Heart left ventricle (tissue), 16 donors: Measurements from ENCODE around the gene NPTX1. TPM values are rescaled to one million over a fixed set of nuclear protein-coding genes. Genes with fewer than 3 reads are reported as not detected.
A peak's percentile ranks its signal among the peaks of the same experiment; 100 is the strongest.

Experiments
- ATAC-seq, 4 donors: fragments of 200-7000 bp; cut with Tn5 transposase; one replicate each; pipeline ENCODE4 v1.9.1; 2020 to 2022; ENCODE audit warnings: moderate library complexity in 4 of 4, mild to moderate bottlenecking in 3 of 4, moderate number of reproducible peaks in 1 of 4
- DNase-seq, 5 donors: peaks; one replicate each; pipeline ENCODE4 v3.0.0-alpha.2; 2020
- H3K27ac ChIP-seq, 12 donors: fragments of 200-600 bp; sonication (generic) in 4 of 12; one replicate each; pipeline versions ENCODE4 v1.5.0 to v1.8.0; 2016 to 2022; ENCODE audit warnings: mild to moderate bottlenecking in 2 of 12
- H3K27me3 ChIP-seq, 9 donors: fragments of 200-600 bp; sonication (generic) in 2 of 9; one replicate each; pipeline versions ENCODE4 v1.5.1 to v1.8.0; 2016 to 2022; ENCODE audit warnings: mild to moderate bottlenecking in 3 of 9
- H3K36me3 ChIP-seq, 9 donors: fragments of 200-600 bp; sonication (generic) in 2 of 9; one replicate each; pipeline versions ENCODE4 v1.5.0 to v1.8.0; 2018 to 2022; ENCODE audit warnings: mild to moderate bottlenecking in 2 of 9
- H3K4me1 ChIP-seq, 12 donors: fragments of 200-600 bp; sonication (generic) in 4 of 12; one replicate each; pipeline versions ENCODE4 v1.5.0 to v1.8.0; 2016 to 2022; ENCODE audit warnings: mild to moderate bottlenecking in 3 of 12
- H3K4me3 ChIP-seq, 12 donors: fragments of 200-600 bp; sonication (generic) in 4 of 12; one replicate each; pipeline versions ENCODE4 v1.5.0 to v1.8.0; 2017 to 2022; ENCODE audit warnings: mild to moderate bottlenecking in 9 of 12, moderate library complexity in 4 of 12
- H3K9me3 ChIP-seq, 12 donors: fragments of 200-600 bp; sonication (generic) in 4 of 12; one replicate each; pipeline versions ENCODE4 v1.5.0 to v1.8.0; 2016 to 2022; ENCODE audit warnings: mild to moderate bottlenecking in 1 of 12
- POLR2A ChIP-seq, 2 donors: fragments of 450-650 bp; IDR thresholded peaks; one replicate each; pipeline ENCODE4 v1.6.1; 2017; ENCODE audit warnings: antibody characterized with exemption in 2 of 2, mild to moderate bottlenecking in 2 of 2, moderate library complexity in 2 of 2
- WGBS, 4 donors: extraction: QIAGEN DNeasy Blood & Tissue Kit in 2 of 4; methylation state at CpG; one replicate each; pipeline versions ENCODE4 v1.1.5 to v1.1.7; 2013 to 2018; 5-methylcytosine and 5-hydroxymethylcytosine counted together
- intact Hi-C, 10 donors: fragments of 100-400 bp; cut with DNase I; formaldehyde crosslinking; loops; one replicate each; pipeline versions ENCODE4 v1.11.1 to v1.14.2; 2022
- polyA plus RNA-seq, 2 donors: library from polyadenylated mRNA; stranded (reverse); fragments of 200-250 nt; gene quantifications; one replicate each; pipeline ENCODE4 v1.2.3, GENCODE V29; 2013
- total RNA-seq, 9 donors: library from RNA; depleted of rRNA in 2 of 9; stranded (reverse); fragments of >200 nt in 2 of 9; fragmentation: NEBNext Ultra II Directional in 3 of 9; extraction: Animal tissue kit (Norgen Biotek cat#: 25700) in 3 of 9; gene quantifications; one replicate each; pipeline versions ENCODE4 v1.1.0 to v1.2.4, GENCODE V29; 2016 to 2023
- TF ChIP-seq, protein P1 (sequence below), 12 donors: fragments of 200-600 bp; sonication (generic) in 4 of 12; IDR thresholded peaks; one replicate each; pipeline versions ENCODE4 v1.5.0 to v1.8.0; 2018 to 2022; ENCODE audit warnings: antibody characterized with exemption in 12 of 12, mild to moderate bottlenecking in 5 of 12
- donor health status: ischemic (EF 13 %, LVEDD 7.1; RV severe dilation, severe dysfunction).
- donor health status: healthy with polysubstance abuse.
- donor health status: DM: no; HTN: yes; CAD: no.
- donor health status: DM: no; HTN: no; CAD: no.
- donor health status: ischemic (EF 25% LVEDD 6.9; RV normal size, moderate dysfunction).
- donor health status: ischemic (EF 25% LVEDD 5.7; RV mildly dilated, moderate dysfunction).
- donor health status: healthy.
- donor health status: DM: yes; HTN: yes; CAD: no.
- donor health status: ischemic (EF 35%, LVEDD 5.7; RV mildly dilated, moderate dysfunction).
- donor health status: nonischemic (EF 11% LVEDD 7.7; RV severe dilation, severe dysfunction).
- donor health status: DM: yes; HTN: yes; CAD: no.
- donor health status: PGD.
- donor health status: ischemic (EF 29% LVEDD 5.4; RV normal size, mild dysfunction).
- donor health status: nonischemic (EF 23%, LVEDD 6.1; RV moderate dilation, normal function).

Gene NPTX1
- total and polyA plus RNA-seq, 11 donors: 0.01 to 0.58 (median 0.09) TPM; not detected in 7

DNA sequence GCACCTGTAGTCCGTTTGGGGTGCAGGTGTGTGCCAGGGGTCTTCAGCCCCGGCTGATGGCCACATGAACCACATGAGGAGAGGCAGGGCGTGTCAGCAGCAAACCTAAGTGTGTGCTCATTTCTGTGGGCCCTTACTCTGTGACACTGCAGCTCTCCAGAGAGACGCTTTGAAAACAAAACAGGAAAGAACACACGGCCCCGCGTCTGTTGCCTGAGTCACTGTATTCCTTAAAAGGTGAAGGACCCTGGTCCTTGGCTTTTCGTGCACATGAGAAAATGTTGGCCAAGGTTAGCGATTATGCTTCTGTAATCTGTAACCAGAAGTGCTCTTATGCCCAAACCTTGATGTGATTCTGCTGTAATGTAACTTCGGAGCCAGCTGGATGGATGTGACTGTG is 38.9 kb downstream of the NPTX1 start:
- peaks cover 0 to 5% (median 0%) of the 10 kb centered on the region in 9 donors for H3K36me3 ChIP-seq
- H3K27ac ChIP-seq: no peak overlapping the region
- intact Hi-C loops: loop anchor here in 1 of 10 donors (10.0 kb wide), 1 partner anchor 427 kb away; no protein-coding TSS in a partner anchor
- H3K4me1 ChIP-seq: no peaks in the 10 kb centered on the region
- no peaks in the 10 kb centered on the region for H3K27me3 ChIP-seq
- DNase-seq (no peak), ATAC-seq (no peak)
- 78 to 84% (median 82%) methylated on average over 10 of the region's 10 CpGs for WGBS, 4 donors
- no peak overlapping the region for H3K4me3 ChIP-seq
- no peak for TF ChIP-seq POLR2A (IDR thresholded peaks at IDR 0.05)
- TF ChIP-seq, protein P1, sequence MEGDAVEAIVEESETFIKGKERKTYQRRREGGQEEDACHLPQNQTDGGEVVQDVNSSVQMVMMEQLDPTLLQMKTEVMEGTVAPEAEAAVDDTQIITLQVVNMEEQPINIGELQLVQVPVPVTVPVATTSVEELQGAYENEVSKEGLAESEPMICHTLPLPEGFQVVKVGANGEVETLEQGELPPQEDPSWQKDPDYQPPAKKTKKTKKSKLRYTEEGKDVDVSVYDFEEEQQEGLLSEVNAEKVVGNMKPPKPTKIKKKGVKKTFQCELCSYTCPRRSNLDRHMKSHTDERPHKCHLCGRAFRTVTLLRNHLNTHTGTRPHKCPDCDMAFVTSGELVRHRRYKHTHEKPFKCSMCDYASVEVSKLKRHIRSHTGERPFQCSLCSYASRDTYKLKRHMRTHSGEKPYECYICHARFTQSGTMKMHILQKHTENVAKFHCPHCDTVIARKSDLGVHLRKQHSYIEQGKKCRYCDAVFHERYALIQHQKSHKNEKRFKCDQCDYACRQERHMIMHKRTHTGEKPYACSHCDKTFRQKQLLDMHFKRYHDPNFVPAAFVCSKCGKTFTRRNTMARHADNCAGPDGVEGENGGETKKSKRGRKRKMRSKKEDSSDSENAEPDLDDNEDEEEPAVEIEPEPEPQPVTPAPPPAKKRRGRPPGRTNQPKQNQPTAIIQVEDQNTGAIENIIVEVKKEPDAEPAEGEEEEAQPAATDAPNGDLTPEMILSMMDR (IDR thresholded peaks at IDR 0.05): no peak
- H3K9me3 ChIP-seq: no peaks in the 10 kb centered on the region

DNA sequence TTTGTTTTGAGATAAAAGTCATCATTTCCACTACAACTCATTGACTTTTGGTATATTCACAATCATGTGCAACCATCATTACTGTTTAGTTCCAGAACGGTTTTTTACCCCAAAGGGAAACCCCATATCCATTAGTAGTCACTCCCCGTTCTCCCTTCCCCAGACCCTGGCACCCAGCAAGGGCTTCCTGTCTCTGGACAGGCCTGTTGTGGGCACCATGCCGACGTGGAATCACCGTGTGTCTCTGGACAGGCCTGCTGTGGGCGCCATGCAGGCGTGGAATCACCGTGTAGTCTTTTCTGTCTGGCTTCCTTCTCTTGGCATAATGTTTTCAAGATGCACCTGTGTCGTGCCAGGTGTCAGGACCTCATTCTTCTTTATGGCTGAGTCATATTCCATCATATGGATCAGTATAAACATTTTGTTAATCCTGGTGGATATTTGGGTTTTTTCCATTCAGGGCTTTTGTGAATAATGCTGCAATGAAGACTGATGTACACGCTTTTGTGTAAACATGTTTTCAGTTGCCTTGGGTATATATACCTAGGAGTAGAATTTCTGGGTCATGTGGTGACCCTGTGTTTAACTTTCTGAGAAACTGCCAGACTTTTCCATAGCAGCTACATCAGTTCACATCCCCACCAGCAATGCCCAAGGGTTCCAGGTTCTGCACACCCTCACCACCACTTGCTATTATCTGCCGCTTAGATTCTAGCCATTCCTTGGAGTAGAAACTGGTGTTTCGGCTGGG is 42.3 kb downstream of the NPTX1 start:
- intact Hi-C loops: loop anchor here in 1 of 10 donors (10.0 kb wide), 1 partner anchor 431 kb away; no protein-coding TSS in a partner anchor
- DNase-seq (peak in 2 of 5 donors; percentile 12 to 16), ATAC-seq (no peak)
- Histone ChIP-seq H3K27me3 (no peaks in the 10 kb centered on the region), H3K27ac (no peak overlapping the region), H3K9me3 (no peaks in the 10 kb centered on the region), H3K36me3 (peaks cover 0 to 14% (median 0%) of the 10 kb centered on the region in 9 donors), H3K4me3 (no peak overlapping the region), H3K4me1 (no peaks in the 10 kb centered on the region)
- 79 to 82% (median 80%) methylated on average over 12 of the region's 12 CpGs for WGBS, 4 donors
- TF ChIP-seq, protein P1 (IDR thresholded peaks at IDR 0.05): no peak
- no peak for TF ChIP-seq POLR2A (IDR thresholded peaks at IDR 0.05)

DNA sequence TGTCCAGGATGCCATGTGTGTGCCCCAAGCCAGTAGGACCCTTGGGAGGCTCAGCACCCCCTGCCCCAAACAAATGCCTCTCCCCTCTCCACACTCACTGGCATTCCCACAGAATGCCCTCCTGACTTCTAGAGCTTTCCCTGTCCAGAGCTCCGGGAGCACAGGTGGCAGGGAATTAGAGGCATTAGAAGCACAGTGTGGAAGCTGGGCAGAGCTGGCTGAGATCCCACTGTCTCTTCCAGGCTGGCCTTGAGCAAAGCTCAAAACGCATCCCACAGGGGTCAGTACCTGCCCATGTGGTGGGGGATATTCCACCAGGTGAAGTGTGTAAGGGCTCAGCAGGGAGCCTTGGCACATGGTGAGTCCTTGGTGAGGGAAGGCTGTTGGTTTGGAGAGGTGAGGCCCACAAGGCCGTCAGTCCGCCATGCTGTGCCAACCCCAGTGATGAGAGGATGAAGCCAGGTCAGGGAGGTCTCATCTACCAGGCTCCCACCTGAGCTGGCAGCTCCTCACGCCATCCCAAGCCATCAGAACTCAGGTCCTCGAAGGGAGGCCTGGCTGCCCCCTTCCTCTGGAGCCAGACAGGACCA is 43.4 kb downstream of the NPTX1 start:
- TF ChIP-seq, protein P1 (IDR thresholded peaks at IDR 0.05): no peak
- no peak for TF ChIP-seq POLR2A (IDR thresholded peaks at IDR 0.05)
- intact Hi-C loops: loop anchor here in 1 of 10 donors (10.0 kb wide), 1 partner anchor 432 kb away; no protein-coding TSS in a partner anchor
- Histone ChIP-seq H3K4me1 (no peaks in the 10 kb centered on the region), H3K9me3 (no peaks in the 10 kb centered on the region), H3K36me3 (peaks cover 0 to 22% (median 0%) of the 10 kb centered on the region in 9 donors), H3K27me3 (no peaks in the 10 kb centered on the region), H3K27ac (no peak overlapping the region), H3K4me3 (no peak overlapping the region)
- peak in 2 of 5 donors; percentile 10 to 26 for DNase-seq
- whole genome bisulfite sequencing, 4 donors: 79 to 92% (median 86%) methylated on average over 5 to 6 of the region's 6 CpGs
- ATAC-seq: no peak

DNA sequence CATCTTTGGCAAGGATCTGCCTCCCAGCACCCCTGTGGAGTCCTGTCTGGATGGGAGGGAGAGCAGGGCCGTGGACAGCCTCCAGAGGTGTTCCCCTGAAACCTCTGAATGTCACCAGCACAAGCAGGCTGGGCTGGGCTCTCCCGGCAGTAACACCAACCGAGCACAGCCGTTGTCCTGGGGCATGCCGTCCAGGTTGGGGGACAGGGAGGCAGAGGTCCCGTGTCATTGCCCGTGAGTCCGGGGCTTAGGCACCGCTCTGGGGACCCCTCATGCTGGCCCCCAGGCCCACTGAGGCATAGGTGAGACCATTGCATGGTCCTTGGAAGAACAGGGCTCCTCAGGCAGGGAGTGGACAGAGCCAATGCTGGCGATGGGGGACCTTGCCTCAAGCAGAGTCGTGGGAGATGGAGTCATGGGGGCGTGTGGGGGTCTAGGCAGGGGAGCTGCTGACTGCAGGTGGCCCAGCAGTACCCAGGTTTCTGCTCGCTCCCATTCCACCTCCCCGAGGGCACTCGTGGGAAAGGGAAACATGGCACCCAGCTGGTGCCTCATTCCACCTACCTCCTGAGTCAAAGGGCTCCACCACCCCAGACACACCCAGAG is 44.0 kb downstream of the NPTX1 start:
- intact Hi-C loops: loop anchor here in 1 of 10 donors (10.0 kb wide), 1 partner anchor 432 kb away; no protein-coding TSS in a partner anchor
- no peak overlapping the region for H3K27ac ChIP-seq
- peak in 1 of 4 donors; percentile 12 for ATAC-seq
- peak in 2 of 5 donors; percentile 14 to 28 for DNase-seq
- TF ChIP-seq, protein P1 (IDR thresholded peaks at IDR 0.05): no peak
- TF ChIP-seq POLR2A (IDR thresholded peaks at IDR 0.05): no peak
- no peaks in the 10 kb centered on the region for H3K9me3 ChIP-seq
- H3K4me1 ChIP-seq: no peaks in the 10 kb centered on the region
- no peaks in the 10 kb centered on the region for H3K27me3 ChIP-seq
- WGBS, 4 donors: 79 to 83% (median 81%) methylated on average over 4 to 15 of the region's 15 CpGs
- H3K4me3 ChIP-seq: no peak overlapping the region
- H3K36me3 ChIP-seq: peaks cover 0 to 22% (median 0%) of the 10 kb centered on the region in 9 donors
